LNCaP clone FGC (cell line): ENCODE results near the gene PTPRT.
A peak's percentile ranks its signal among the peaks of the same experiment; 100 is the strongest.

Experiments
- DNase-seq: peaks from one replicate; pipeline ENCODE4 v3.0.0-alpha.2; 2011; ENCODE audit warnings: low read depth
- H3K4me3 ChIP-seq: 2 replicates; pipeline ENCODE4 v1.5.1; 2011; ENCODE audit warnings: mild to moderate bottlenecking, low read depth, low read length, control low read depth
- CTCF ChIP-seq: IDR thresholded peaks from 2 replicates; pipeline ENCODE4 v1.5.1; 2012; ENCODE audit warnings: mild to moderate bottlenecking; ENCODE audit not compliant: control insufficient read depth, insufficient read depth; ENCODE audit errors: extremely low read depth

Gene PTPRT

GRCh38 chr20:42051921-42052320 lies 1137.8 kb downstream of the PTPRT start:
- H3K4me3 ChIP-seq: no peak overlapping the region
- no peak for TF ChIP-seq CTCF
- DNase-seq: no peak

DNA sequence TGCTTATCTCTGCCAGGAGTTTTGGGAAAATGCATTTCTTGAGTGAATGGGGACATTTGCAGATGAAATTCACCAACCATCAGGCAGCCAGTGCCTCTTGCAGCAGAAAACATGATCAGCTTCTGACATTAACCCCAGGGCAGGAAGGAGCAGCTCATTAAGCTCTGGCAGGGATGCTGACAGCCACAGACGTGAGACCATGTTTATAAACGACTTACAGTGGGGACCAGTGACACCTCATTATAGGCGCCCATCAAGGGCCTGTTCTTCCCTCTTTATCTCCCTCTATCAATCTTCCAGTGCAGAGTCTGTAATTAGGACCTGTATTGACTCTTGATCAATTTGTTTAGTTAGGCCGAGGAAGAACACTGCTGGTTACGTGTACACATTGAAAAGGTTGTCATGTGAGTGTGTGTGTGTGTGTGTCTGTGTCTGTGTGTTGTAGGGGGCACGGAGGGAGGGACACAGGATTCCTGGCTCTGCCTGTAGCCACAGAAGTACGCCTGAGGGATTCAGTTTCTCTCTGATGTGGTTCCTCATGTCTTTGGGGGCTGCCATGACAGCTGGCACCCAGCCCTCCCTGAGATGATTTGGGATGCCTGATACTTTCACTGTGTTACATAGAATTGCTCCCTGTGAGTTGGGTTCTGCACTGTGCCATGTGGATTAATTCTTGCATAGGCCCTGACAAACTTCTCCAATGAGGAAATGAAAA lies 1143.2 kb downstream of the PTPRT start:
- no peak overlapping the region for H3K4me3 ChIP-seq
- no peak for TF ChIP-seq CTCF
- DNase-seq: no peak

DNA sequence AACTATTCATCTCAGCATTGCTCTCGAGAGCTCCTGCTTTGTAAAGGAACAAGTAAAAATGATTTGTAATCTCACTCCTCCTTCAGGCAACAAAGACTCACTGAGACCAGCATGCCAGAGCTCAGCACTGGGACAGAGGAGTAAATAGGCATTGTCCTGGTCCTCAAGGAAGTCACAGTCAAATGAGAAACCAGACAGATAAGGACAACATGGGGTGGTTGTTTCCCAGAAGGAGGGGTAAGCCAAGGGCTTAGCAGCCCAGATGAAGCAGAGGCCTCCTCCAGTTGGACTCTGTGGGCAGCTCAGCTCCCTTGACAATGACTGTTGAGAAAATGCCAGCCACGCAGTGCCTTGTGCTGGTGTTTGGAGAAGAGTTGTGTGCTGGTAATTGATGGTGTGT lies 1145.8 kb downstream of the PTPRT start:
- TF ChIP-seq CTCF: no peak
- H3K4me3 ChIP-seq: no peak overlapping the region
- no peak for DNase-seq

DNA sequence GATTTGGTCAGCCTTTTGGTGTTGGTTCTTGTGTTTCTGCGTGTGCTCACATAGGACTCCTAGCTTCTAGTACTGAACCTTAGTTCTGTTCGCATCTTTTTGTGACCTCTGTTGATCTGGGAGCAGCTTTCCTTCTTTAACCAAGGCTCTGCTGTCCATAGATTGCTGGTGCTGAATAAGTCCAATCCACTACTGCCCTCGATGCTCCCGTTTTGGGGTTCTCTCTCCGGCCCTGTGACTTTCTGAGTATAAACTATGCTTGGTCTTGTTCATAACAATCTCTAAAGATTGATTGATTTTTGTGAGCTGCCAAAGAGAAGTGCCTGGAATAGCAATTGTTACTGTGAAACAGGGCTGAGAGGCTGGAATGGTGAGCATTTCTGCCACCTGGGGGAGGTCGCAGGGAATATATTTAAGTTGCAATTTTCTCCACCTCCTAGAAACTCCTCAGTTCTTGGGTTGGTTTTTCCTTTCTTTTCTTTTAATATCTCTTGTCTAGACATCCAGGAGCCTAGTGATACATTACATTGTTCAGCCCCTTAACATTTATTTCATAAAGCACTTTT lies 1148.6 kb downstream of the PTPRT start:
- TF ChIP-seq CTCF: 0 out of 2 replicates have a peak, but pooled peaks have one; percentile 15
- H3K4me3 ChIP-seq: no peak overlapping the region
- DNase-seq: no peak

DNA sequence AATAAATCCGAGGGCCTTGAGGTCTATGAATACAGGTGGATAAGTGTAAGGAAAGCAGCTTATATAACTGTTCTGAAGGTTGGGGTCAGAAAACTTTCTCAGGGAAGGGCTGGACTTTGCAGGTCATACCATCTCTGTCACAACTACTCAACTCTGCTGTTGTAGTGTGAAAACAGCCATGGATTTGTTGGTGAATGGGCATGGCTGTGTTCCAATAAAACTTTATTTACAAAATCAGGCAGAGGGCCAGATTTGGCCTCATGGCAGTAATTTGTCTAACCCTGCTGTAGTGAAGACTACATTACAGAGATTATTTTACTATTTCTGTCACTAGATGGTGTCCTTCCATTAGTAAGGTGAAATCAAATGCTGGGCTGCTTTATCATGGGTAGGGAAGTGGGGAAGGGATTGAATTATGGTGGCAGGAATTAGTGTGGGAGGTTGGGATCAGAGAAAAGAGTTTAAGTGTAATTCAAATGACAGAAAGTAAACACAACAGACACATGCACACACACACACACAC lies 1161.9 kb downstream of the PTPRT start:
- peak; percentile 31 for TF ChIP-seq CTCF
- no peak overlapping the region for H3K4me3 ChIP-seq
- no peak for DNase-seq

GRCh38 chr20:42026599-42026998 lies 1163.1 kb downstream of the PTPRT start:
- no peak for DNase-seq
- H3K4me3 ChIP-seq: no peak overlapping the region
- no peak for TF ChIP-seq CTCF
